GM13977 (cell line): ENCODE data around the gene EPHB1.

Experiments used
- DNase-seq: peaks from one replicate; pipeline ENCODE4 v3.0.0; 2012; ENCODE audit warnings: low spot score
- CTCF ChIP-seq: IDR thresholded peaks from 2 replicates; pipeline ENCODE4 v1.5.1; 2012; ENCODE audit warnings: mild to moderate bottlenecking, control low read depth; ENCODE audit not compliant: insufficient read depth; ENCODE audit errors: extremely low read depth, missing control alignments
- in situ Hi-C: fragments of 300-500 bp; cut with MboI; formaldehyde crosslinking; loops from one replicate; pipeline ENCODE4 v1.12.0; 2022; ENCODE audit warnings: low sequenced_read_pairs, low pct_unique_long_range_greater_than_20kb, mixed read lengths, inconsistent platforms; ENCODE audit not compliant: unreplicated experiment

Gene EPHB1

DNA sequence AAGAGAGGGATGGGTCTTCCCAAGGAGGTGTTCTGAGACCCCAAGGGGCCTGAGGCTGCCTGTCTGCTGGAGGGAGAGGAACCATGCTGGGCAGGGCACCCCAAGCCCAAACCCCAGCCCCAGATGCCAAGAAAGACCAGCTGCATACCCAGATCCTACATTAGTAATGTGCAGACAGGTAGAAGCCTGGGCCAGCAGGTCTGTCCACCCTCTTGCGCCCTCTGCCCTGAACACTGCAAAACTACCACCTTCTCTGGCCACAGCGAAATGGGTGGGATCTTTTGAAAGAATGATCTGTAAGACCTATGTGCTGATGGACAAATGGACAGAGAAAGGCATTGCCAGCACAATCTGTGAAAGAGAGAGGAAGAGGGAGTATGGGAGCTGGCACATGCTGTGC is 283.2 kb downstream of the EPHB1 start:
- TF ChIP-seq CTCF: no peak

GRCh38 chr3:135079095-135079494 is 284.0 kb downstream of the EPHB1 start:
- no peak for TF ChIP-seq CTCF

More for the DNA sequence above, 283.2 kb downstream of the EPHB1 start:
- DNase-seq: no peak
- in situ Hi-C loops: no loop called here

DNA sequence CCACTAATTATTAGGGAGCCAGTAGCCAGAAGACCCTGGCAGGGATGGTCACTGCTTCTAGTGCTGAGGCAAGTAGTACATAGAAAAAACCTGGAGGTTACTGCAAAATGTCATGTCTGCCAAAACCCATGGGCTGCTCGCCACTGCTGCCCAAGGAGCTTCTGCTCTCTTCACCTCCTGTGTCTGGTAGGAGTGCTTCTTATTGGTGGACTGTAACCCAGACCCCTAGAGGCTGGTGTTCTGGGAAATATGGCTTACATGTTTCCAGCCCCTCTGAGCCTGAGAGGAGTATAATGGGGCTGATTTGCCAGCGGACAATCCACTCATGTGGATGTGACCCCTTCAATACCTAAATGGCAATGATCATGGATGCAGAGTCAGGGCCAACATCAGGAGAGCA is 286.4 kb downstream of the EPHB1 start:
- no peak for TF ChIP-seq CTCF
- no peak for DNase-seq
- in situ Hi-C loops: no loop called here

More at GRCh38 chr3:135079095-135079494, 284.0 kb downstream of the EPHB1 start:
- no peak for DNase-seq
- in situ Hi-C loops: no loop called here

DNA sequence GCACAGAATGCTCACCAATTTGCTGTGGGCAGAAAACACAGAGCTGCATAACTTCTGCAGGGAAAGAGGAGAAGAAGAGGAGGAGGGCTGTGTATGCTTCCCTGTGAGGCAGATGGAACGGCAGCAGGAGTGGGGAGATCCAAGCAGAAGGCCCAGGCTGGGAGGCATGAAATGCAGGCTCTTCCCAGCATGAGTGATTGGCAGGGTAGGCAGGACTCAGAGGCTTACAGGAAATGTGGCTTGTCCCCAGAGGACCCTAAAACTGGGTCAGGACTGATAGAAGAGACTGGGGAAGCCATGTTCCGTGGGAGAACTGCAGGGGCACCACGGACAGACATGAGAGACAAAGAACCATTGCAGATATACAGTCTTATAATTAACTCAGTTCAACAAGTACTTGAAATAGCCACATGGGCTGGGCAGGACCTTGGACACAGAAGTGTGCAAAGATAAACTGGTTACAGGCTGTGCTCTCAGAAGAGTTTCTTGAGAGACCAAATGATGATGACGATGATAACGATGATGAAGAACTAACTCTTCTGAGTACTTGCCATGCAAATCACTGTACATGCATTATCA is 286.9 kb downstream of the EPHB1 start:
- no peak for TF ChIP-seq CTCF
- DNase-seq: no peak
- in situ Hi-C loops: no loop called here

GRCh38 chr3:135082706-135083105 is 287.6 kb downstream of the EPHB1 start:
- TF ChIP-seq CTCF: no peak
- in situ Hi-C loops: no loop called here
- DNase-seq: no peak

- no peak for TF ChIP-seq CTCF
- DNase-seq: no peak
- in situ Hi-C loops: no loop called here
These were observed 288.1 kb downstream of the EPHB1 start for GRCh38 chr3:135083179-135083578.
